SIG-M5 (cell line): Measurements from ENCODE around the gene CUL5.
A peak's percentile ranks its signal among the peaks of the same experiment; 100 is the strongest.

Experiments used
- DNase-seq: peaks from one replicate; lab custom pipeline; 2025; lab: John Stamatoyannopoulos, UW

CUL5 gene

DNA sequence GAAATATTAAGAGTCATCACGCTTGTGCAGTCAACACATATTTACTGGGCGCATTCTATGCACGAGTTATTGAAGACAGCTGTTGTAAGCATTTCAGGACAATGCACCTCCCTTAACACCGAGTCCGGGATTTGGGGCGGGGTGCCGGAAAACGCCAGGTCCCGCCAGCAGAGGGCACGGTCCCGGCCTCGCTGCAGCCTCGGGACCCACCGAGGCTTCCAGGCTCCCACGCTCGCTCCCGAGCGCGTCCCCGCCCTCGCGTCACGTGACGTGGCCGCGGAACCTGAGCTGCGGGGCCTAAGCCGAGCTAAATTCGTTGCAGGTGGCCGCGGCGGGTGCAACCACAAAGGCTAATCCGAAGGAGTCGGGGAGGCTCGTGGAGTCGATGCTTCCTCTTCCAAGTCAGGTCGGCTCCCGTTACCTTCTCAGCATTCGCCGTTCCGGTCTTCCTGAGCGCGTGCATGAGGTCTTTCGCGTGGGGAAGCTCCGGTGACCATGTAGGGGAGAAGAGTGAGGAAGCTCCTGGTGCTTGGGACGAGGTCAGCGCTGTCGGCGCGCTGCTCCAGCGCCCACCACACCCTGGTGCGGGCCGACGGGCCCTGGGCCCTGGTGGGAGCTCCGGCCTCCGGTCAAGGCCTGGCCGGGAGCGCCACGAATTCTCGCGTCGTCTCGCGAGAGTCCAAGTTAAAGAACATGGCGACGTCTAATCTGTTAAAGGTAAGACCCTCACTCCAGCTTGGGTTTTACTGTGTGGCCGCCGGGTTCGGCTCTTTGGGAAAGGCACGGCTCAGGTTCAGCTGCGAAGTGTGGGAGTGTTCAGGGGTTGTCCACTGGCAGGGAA lies at the start of gene CUL5:
TSS of gene CUL5 (plus strand) at position 243 of the 841 bp plus-strand sequence. CDS start at position 694, 451 bp downstream.
- DNase-seq: no peak

DNA sequence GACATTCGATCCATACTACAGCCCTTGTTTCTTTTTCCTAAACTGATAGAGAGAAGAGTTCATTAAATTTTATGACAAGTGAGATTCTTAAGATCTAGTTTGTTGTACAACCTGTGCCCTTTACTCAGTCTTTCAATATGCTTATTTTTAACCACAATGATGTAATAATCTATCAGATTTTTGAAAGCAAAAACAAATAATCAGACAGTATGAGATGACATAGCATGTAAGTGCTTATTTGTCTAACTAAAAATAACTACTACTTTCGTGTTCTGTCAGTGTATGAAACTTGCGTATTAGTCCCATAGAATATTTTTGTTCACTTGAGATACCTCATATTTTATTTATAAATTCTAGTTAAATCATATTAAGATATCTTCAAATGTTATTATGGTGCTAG lies 47.2 kb upstream of the CUL5 start:
- no peak for DNase-seq

DNA sequence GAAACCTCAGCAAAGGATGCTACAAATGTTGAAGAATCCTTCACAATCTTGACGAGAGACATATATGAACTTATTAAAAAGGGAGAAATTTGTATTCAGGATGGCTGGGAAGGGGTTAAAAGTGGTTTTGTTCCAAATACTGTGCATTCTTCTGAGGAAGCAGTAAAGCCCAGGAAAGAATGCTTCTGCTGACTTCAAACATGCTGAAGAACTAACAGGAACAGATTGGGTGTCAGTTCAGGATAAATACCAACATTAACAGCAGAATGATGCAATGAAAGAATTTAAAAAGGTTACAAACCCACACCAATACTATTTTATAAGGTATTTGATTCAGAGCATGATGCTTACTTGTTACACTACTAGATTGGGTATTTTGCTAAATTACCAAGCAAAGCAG lies 46.5 kb upstream of the CUL5 start:
- DNase-seq: no peak

DNA sequence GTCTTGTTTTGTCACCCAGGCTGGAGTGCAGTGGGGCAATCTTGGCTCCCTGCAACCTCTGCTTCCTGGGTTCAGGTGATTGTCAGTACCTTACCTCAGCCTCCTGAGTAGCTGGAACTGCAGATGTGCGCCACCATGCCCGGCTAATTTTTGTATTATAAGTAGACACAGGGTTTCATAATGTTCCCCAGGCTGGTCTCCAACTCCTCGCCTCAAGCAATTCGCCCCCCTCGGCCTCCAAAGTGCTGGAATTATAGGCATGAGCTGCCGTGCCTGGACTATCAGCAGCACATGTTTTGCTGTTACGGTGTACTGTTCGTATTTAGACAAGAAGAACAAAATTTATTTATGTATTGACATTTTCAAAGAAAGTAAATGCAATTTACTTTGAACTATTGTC lies 45.6 kb upstream of the CUL5 start:
- DNase-seq: no peak

DNA sequence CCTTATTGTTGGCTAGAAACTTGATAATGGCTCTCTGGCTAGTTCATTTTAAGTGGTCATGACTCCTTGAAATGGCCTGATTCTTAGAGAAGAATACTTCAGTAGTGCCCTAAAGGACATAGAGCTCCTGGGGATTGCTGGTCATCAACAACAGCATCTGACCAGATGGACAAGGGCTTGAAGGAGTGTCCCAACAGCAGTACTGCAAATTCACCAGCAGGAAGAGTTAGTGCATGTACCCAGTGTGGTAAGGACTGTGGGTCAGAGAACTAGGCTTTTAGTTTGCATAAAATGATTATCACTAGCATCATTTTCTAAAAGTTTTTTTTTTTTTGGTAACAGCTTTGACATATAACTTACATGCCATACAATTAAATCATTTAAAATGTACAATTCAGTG lies 39.5 kb upstream of the CUL5 start:
- no peak for DNase-seq

DNA sequence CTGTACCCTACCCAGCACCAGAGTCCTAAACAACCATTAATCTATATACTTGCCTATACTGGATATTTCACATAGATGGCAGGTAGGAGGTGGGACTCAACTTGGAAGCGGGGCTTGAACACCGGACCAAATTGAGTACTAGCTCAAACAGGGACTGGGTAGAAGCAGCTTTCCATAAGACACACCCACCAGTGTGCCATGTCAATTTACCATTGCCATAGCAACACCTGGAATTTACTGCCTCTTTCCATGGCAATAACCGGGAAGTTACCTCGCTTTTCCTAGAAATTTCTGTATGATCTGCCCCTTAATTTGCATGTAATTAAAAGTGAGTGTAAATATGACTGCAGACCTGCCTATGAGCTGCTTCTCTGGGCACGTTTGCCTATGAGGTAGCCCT lies 38.6 kb upstream of the CUL5 start:
- DNase-seq: no peak

DNA sequence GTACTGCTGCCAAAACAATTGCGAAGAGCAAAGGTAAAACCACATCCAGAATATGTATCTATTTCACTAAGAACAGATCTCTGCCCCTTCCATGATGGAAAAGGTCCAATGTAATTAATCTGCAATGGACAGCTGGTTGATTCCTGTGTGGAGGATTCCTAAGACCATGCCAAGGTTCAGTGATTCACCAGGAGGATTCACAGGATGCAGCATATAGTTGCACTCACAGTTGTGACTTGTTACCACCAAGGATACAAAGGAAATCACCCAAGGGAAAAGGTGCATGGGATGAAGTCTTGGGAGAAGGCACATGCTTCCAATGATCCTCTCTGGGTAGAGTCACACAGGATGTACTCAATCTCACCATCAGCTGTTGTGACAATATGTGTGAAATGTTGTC lies 35.1 kb upstream of the CUL5 start:
- DNase-seq: no peak

DNA sequence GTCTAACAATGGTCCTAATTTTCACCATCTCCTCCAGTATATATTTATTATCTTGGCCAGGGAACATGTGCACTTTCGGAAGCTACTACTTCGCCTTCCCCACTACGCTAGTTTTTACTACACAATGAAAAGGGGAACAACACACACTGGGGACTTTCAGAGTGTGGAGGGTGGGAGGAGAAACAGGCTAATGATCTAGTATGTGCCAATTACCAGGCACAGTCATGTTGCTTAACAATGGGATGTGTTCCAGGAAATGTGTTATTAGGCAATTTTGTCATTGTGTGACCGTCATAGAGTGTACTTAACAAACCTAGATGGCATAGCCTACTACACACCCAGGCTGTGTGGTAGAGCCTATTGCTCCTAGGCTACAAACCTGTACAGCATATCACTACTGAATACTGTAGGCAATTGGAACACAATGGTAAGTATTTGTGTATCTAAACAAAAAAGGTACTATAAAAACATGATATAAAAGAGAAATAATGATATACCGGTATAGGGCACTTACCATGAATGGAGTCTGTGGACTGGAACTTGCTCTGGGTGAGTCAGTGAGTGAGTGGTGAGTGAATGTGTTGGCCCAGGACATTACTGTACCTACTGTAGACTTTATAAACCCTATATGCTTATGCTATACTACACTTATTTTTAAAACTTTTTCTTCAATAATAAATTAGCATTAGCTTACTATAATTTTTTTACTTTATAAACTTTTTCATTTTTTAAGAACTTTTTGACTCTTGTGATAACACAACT lies 20.1 kb upstream of the CUL5 start:
- DNase-seq: peak; percentile 73

DNA sequence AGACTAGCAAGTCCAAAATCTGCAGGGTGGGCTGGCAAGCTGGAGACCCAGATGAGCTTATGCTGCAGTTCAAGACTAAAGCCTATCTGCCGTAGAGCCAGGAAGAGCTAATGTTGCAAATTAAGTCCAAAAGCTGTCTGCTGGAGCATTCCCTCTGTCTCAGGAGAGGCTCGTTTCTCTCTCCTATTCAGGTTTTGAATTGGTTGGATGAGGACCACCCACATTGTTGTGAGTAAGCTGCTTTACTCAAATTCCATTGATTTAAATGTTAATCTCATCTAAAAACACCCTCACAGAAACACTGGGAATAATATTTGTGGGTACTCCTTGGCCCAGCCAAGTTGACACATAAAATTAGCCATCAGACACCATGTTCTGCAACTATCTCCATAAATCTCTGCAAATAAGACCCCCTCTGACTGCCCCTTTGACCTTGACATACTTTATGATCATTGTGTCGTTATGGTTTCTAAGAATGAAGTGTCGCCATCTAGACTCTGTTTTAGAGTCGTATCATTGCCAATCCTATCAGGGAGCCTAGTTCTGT lies 16.8 kb upstream of the CUL5 start:
- no peak for DNase-seq

DNA sequence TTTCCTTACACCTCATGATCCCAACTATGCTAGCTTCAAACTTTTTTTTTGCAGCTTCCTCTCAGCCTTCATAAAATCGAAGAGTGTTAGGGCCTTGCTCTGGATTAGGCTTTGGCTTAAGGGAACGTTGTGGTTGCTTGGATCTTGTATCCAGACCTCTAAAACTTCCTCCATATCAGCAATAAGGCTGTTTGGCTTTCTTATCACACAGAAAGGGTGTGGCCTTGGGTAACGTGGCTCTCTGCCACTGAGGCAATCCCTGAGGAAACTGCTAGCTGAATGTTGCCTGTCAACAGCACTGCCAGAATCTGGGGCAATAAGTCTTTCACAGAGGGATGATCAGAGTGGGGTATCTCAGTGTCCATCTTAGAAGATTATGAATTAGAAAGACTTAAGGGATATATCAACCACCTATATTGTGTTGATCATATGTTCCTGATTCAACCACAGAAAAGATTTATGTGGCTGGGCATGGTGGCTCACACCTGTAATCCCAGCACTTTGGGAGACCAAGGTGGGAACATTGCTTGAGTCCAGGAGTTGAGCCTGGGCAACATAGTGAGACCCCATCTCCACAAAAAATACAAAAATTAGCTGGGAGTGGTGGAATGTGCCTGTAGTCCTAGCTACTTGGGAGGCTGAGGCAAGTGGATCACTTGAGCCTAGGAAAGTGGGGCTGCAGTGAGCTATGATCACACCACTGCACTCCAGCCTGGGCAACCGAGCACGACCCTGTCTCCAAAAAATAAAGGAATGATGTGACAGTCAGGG lies 12.5 kb upstream of the CUL5 start:
- no peak for DNase-seq

DNA sequence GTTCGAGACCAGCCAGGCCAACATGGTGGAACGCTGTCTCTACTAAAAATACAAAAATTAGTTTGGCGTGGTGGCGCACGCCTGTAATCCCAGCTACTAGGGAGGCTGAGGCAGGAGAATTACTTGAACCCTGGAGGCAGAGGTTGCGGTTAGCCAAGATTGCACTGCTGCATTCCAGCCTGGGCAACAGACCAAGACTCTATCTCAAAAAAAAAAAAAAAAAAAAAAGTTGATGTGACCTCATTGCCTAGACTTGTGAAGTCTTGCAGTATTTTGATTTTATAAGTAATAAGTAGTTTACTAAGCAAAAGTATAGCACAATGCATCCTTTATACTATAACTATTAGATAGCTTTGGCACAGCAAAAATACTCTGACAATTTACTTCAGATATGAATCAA lies 9.9 kb upstream of the CUL5 start:
- DNase-seq: no peak

DNA sequence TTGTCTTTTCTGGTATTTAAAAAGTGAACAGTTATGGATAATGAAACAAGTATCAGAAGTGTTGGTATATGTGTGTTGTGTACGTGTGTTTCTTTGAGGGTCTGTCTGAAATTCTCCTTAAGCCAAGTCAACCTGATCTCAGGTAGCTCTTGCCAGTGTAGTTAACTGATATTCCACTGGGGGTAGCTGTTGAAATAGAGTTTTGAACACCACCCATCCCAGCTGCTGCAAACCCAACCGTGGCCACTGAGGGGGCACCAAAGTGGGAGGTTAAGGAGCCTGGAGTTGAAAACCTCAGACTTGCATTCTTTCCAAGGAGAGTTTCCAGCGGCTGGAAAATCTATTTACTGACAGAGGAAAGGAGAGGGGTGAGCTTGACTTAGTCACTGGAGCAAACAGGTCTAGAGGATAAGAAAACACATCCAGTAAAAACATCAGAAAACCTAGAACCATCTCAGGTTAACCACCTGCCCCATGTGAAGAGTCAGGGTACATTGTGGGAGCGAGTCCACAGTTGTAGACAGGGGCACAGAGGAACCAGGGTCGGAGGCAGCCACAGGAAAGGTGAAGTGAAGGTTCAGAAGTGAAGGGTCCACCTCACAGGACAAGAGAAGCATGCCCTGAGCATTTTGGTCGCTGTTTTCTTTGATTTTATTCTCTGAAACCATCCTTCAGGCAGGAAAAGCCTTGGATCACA lies 8.8 kb upstream of the CUL5 start:
- DNase-seq: no peak

DNA sequence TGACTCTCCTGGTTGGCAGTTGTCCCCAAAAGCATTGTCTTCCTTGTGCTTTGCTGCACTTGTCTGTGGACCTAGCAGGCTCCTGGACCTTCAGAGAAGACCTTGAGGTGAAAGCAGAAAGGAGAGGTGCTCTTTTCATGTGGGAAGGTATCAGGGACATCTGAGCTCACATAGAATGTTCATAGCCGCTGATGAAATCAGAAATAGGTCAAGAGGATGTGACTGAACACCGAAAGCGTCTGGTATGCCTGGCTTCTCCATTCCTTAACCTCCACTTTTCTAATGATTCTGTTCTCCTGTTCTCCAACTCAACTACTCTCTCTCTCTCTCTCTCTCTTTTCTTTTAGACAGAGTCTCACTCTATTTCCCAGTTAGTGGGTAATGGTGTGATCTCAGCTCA lies 6.2 kb upstream of the CUL5 start:
- DNase-seq: no peak

DNA sequence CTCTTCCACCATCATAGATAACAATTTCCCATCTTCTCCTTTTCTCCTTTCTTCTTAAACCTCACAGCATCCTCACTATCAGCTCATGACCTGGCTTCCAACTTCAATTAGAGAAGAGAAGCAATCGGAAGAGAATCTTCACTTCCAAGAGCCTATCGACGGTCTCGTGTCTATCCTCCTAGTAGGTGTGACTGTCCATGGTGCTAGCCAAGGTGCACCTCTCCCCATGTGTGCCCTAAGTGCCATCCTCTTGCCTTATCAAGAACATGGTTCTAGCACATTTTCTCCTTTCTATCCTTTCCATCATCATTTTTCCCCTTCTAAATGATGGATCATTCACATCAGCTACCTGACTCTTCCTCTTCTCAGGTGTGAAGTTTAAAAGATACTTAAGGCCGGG lies 5.1 kb upstream of the CUL5 start:
- no peak for DNase-seq

DNA sequence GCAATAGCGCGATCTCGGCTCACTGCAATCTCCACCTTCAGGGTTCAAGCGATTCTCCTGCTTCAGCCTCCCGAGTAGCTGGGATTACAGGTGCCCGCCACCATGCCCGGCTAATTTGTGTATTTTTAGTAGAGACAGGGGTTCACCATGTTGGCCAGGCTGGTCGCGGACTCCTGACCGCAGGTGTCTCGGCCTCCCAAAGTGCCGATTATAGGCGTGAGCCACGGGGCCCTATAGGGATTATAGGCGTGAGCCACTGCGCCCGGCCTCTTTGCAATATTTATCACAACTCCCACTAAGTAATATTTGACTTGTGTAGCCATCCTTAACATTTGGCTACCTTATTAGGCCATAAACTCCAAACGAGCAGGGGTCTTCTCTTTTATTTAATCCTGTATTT lies 879 bp upstream of the CUL5 start:
- no peak for DNase-seq

DNA sequence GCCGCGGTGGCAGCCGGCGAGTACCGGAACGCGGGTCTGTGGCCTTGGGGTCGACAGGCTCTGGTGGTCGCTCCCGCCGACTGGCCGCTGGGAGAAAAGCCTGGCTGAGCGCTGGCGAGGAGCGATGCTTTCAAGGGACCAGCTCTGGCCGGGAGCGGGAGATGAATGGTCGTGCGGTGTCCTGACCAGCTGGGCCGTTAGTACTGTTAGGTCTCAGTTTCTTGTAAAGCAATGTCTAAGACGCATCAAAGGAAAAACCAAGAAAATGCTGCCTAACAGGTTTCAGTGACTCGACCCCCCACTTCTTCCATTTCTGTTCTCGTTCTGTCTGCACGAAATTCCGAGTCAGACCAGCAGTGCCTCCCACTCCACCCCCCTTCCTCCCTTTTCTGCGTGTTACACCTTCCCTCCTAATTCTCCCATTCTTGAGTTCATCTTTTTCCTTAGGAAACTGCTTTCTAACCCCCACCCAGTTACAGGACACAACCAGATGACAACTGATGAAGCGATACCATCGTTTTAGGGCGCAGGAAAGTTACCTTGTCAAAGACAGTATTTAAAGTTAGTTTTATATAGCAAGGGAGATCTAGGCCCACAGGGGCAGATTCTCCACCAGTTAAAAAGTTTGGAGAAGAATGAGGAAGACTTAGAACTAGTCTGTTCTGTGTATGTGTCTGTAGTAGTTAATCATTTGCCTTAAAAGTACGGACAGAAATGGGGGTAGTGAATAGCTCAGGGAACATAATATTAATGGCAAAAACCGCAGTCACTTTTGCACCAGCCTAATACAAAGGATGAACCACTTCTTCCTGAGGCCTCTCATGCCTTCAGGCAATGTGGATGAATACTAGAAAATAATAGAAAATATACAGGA lies 1.0 kb downstream of the CUL5 start:
- no peak for DNase-seq

DNA sequence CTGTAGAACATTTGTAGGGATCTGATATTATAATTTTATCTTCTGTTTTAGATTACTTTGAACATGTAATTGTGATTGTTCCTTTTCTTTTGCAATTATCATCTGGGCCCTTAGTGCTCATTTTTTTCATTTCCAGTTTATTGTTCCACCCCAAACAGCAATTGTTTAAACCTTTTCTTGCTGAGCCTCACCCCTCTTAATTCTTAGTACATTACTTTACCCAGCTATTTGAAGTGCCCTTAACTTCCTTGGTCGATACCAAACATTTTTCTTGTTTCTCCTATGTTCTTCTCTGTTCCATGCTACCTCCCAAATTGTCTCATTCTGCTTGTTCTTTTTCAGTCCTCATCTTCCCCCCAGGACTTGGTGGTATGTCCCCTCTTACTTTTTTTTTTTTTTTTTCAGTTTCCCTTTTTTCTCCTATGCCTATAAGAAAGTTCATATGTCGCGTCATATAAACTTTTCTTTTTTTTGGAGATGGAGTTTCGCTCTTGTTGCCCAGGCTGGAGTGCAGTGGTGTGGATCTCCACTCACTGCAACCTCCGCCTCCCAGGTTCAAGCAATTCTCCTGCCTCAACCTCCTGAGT lies 3.5 kb downstream of the CUL5 start:
- DNase-seq: no peak

DNA sequence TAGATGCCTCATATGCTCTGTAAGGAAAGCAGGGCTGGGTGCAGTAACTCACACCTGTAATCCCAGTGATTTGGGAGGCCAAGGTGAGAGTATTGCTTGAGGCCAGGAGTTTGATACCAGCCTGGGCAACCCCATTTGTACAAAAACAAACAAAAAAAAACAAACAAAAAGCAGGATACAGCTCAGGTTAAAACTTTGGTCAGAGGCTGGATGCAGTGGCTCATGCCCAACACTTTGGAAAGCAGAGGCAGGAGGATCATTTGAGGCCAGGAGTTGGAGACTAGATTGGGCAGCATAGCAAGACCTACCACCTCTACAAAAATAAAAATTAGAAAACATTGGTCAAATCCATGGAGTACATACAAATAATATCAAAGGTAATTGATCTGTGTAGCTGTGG lies 7.9 kb downstream of the CUL5 start:
- DNase-seq: no peak

DNA sequence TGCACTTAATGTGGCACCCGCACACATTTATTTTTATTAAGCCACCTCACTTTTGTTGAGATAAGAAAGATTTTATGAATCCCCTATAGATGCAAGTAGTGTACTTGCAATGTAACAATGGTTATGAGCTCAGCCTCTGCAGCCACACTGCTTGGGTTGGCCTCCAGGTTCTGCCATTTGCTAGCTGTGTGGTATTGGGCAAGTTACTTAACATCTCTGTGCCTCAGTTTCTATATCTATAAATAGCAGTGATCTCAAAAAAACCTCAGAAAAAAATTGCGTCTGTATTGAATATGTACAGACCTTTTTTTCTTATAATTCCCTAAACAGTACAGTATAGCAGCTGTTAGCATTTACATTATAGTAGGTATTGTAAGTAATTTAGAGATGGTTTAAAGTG lies 10.0 kb downstream of the CUL5 start:
- DNase-seq: no peak

DNA sequence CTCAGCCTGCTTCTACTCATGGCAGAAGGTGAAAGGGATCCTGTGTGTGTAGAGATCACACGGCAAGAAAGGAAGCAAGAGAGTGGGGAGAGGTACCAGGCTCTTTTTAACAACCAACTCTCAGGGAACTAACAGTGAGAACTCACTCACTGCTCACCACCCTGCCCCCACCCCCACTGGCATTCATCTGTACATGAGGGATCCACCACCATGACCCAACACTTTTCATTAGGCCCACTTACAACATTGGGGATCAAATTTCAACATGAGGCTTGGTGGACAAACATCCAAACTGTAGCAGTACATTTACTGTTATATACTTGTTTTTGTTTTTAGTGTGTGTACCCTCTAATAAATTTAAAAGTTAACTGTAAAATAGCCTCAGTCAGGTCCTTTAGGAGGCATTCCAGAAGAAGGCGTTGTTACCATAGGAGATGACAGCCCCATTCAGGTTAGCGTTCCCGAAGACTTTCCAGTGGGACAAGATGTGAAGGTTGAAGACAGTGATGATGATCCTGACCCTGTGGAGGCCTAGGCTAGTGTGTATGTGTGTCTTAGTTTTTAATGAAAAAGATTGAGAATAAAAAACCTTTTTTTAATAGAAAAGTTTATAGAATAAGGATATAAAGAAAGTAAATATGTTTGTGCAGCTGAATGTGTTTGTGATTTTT lies 11.3 kb downstream of the CUL5 start:
- DNase-seq: no peak
